Chondrocyte (in vitro differentiated cells): ENCODE data around the gene ELMO3. TPM values are rescaled to one million over a fixed set of nuclear protein-coding genes. Genes with fewer than 3 reads are reported as not detected.
A peak's percentile ranks its signal among the peaks of the same experiment; 100 is the strongest.

Experiments used
- DNase-seq: peaks from one replicate; pipeline ENCODE4 v3.0.0; 2021; ENCODE audit warnings: mixed read lengths, low spot score
- H3K27ac Mint-ChIP-seq: one replicate; pipeline ENCODE4 v1.8.0; 2021; ENCODE audit warnings: mild to moderate bottlenecking, moderate library complexity, mixed read lengths; ENCODE audit not compliant: unreplicated experiment
- H3K27me3 Mint-ChIP-seq: 2 replicates; pipeline ENCODE4 v1.8.0; 2021; ENCODE audit warnings: low read depth, mixed read lengths
- H3K36me3 Mint-ChIP-seq: 2 replicates; pipeline ENCODE4 v1.8.0; 2021; ENCODE audit warnings: low read depth, mixed read lengths
- H3K4me1 Mint-ChIP-seq: 2 replicates; pipeline ENCODE4 v1.8.0; 2021; ENCODE audit warnings: low read depth, mild to moderate bottlenecking, mixed read lengths
- H3K4me3 Mint-ChIP-seq: one replicate; pipeline ENCODE4 v1.8.0; 2021; ENCODE audit warnings: mild to moderate bottlenecking, moderate library complexity, mixed read lengths; ENCODE audit not compliant: unreplicated experiment
- H3K9me3 Mint-ChIP-seq: 2 replicates; pipeline ENCODE4 v1.8.0; 2021; ENCODE audit warnings: low read depth, mixed read lengths
- CTCF ChIP-seq: fragments of 200-600 bp; sonication (generic); IDR thresholded peaks from 2 replicates; pipeline ENCODE4 v1.5.0; 2021; ENCODE audit warnings: antibody characterized with exemption, mild to moderate bottlenecking, moderate library complexity
- total RNA-seq: library from RNA; stranded (reverse); gene quantifications from 3 replicates; pipeline ENCODE4 v1.2.1, GENCODE V29; 2021

ELMO3 gene
- total RNA-seq, 1 donor from 2014 or later = 1.1 TPM

GRCh38 chr16:67227567-67227921 lies 28.6 kb downstream of the ELMO3 start:
- peak overlapping the region; percentile 98 for H3K4me3 Mint-ChIP-seq
- no peak for DNase-seq
- H3K27me3 Mint-ChIP-seq = no peaks in the 10 kb centered on the region
- H3K36me3 Mint-ChIP-seq = peaks cover 19% of the 10 kb centered on the region
- H3K4me1 Mint-ChIP-seq = peaks cover 31% of the 10 kb centered on the region
- H3K27ac Mint-ChIP-seq = peak overlapping the region; percentile 99
- TF ChIP-seq CTCF = no peak
- H3K9me3 Mint-ChIP-seq = no peaks in the 10 kb centered on the region

- H3K27ac Mint-ChIP-seq = peak overlapping the region; percentile 99
- peaks cover 19% of the 10 kb centered on the region for H3K36me3 Mint-ChIP-seq
- no peaks in the 10 kb centered on the region for H3K27me3 Mint-ChIP-seq
- TF ChIP-seq CTCF = no peak
- H3K9me3 Mint-ChIP-seq = no peaks in the 10 kb centered on the region
- DNase-seq = no peak
- peak overlapping the region; percentile 98 for H3K4me3 Mint-ChIP-seq
- H3K4me1 Mint-ChIP-seq = peaks cover 31% of the 10 kb centered on the region
Observed at GRCh38 chr16:67228034-67228785, 29.3 kb downstream of the ELMO3 start.

- DNase-seq = no peak
- no peak for TF ChIP-seq CTCF
- Mint-ChIP-seq H3K27ac (no peak overlapping the region), H3K27me3 (no peaks in the 10 kb centered on the region), H3K4me1 (peaks cover 31% of the 10 kb centered on the region), H3K4me3 (peak overlapping the region; percentile 33), H3K9me3 (no peaks in the 10 kb centered on the region), H3K36me3 (peaks cover 22% of the 10 kb centered on the region)
Observed at GRCh38 chr16:67228905-67229304, 30.0 kb downstream of the ELMO3 start.

- Mint-ChIP-seq H3K36me3 (peaks cover 22% of the 10 kb centered on the region), H3K9me3 (no peaks in the 10 kb centered on the region), H3K27ac (no peak overlapping the region), H3K27me3 (no peaks in the 10 kb centered on the region), H3K4me1 (peaks cover 31% of the 10 kb centered on the region), H3K4me3 (no peak overlapping the region)
- DNase-seq = no peak
- TF ChIP-seq CTCF = no peak
Observed at GRCh38 chr16:67229906-67230808, 31.2 kb downstream of the ELMO3 start.

- H3K27ac Mint-ChIP-seq = no peak overlapping the region
- TF ChIP-seq CTCF = no peak
- H3K27me3 Mint-ChIP-seq = no peaks in the 10 kb centered on the region
- peaks cover 23% of the 10 kb centered on the region for H3K36me3 Mint-ChIP-seq
- H3K4me3 Mint-ChIP-seq = no peak overlapping the region
- no peaks in the 10 kb centered on the region for H3K9me3 Mint-ChIP-seq
- peaks cover 22% of the 10 kb centered on the region for H3K4me1 Mint-ChIP-seq
- DNase-seq = no peak
Observed at GRCh38 chr16:67230809-67231660, 32.1 kb downstream of the ELMO3 start.
